Skin of body (tissue), 2 donors: ENCODE results near the gene MCL1. TPM values are rescaled to one million over a fixed set of nuclear protein-coding genes. Genes with fewer than 3 reads are reported as not detected.
"Not testable (repeated sequence)": the region's sequence is repeated elsewhere in the genome, so short reads cannot be mapped to it uniquely, and the experiment has no call there.

Source experiments
- DNase-seq: peaks from one replicate; lab custom pipeline; 2025; lab: John Stamatoyannopoulos, UW
- total RNA-seq: library from RNA; depleted of rRNA; stranded (reverse); fragments of >200 nt; gene quantifications from one replicate; pipeline ENCODE4 v1.2.3, GENCODE V29; 2014

Gene MCL1
- total RNA-seq, 1 donor from 2014 or later: 172 TPM

DNA sequence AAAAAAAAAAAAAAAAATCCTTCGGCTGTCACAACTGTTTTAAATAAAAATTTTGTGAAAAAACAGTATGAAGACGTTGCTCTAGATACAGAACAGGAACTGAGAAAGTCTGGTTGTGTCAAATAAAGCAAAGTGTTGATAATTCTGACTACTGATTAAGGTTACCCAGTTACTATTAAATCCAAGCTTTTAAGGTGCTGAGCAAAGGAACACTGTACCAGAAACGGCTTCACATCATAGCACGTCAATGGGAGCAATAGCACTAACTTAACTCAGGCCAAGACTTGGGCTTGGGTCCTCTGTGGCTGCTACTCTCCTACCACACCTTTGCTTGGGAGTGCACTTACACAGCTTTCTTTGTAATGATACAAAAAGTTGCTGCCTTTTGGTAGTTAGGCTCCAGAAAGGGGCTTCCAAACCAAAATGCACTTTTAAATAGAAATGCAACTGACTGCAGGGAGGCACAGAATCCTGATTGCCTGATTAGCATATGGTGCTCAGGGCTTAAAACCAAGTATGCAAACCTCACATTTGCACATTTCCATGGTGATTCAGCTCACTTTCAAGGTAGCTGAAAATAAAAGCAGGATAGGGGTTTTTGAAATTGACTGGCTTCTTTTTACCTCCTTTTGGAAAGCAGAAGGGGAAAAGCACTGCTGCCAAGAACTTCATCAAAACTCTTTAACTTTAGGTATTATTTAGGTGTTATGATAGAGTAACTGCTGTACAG, 6.3 kb downstream of the MCL1 start:
- DNase-seq: no peak

DNA sequence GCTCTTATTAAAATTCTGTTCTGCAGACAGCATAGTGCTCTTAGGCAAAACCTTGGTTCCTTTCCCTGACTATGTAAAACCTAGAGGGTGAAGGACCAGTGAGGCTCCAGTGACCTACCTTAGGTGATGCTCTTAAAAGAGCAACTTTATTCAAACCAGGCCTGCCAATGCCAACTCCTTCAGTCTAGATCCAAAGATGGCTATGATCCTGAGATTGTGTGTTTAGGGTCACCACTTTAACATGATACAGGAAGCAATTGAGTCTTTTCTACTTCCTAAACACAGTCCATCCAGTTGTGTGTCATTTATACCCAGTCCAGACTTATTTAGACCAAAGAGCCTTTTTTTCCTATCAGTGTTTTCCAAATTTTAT, 10.8 kb downstream of the MCL1 start:
- DNase-seq: no peak

DNA sequence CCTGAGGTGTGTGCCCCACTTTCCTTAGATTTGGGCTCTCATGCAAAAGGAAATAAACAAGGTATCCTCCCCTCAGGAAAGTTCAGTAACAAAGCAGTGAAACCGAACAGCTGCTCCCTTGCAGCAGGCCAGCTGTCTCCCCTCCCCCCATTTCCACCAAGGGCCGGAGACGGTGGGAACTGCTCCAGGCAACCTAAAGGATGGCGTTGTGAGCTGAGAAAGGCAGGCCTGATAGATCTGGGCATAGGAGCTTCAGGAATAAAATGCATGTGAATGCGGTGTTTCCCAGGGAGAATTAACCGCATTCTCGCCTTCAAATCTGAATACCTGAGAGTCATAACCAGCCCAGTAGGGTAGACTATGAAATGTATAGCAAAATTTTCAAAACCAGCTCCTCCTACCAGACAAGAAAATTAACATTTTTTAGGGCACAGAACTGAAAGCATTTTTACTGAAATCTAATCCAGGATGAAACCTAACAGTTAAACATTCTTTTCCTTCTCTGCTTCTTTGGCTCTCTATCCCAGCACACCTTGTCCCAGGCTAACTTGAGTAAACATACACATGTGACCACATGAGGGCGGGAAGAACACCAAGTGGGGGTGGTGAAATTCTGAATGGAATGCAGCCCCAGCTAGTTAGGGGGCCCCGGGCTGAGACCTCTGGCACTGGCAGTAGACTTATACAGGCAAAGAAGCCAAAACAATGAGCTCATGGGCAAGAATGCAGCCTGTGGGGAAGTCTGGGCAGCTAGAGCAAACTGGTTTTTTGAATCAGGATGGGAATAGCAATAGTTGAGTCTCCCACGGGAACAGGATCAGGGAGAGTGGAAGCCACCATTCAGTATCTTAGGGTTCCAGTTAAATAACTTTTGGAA, 11.5 kb downstream of the MCL1 start:
- DNase-seq: peak; percentile 74

DNA sequence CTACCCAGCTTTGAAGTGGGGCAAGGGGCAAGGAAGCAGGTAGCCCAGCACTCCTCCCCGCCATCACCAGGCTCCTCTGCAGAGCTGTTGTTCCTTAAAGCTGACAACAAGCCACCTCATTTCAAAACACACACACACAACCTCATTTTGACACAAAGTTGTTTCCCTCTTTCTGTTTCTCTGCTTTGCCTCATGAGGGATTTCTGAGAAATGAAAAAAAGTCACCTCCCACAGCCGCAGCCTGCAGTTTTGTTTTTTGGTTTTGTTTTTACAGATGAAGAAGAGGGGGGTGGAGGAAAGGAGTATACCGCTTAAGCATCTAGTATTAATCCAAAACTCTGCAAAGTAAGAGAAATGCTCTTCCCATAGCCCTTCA, 12.1 kb downstream of the MCL1 start:
- peak; percentile 74 for DNase-seq

DNA sequence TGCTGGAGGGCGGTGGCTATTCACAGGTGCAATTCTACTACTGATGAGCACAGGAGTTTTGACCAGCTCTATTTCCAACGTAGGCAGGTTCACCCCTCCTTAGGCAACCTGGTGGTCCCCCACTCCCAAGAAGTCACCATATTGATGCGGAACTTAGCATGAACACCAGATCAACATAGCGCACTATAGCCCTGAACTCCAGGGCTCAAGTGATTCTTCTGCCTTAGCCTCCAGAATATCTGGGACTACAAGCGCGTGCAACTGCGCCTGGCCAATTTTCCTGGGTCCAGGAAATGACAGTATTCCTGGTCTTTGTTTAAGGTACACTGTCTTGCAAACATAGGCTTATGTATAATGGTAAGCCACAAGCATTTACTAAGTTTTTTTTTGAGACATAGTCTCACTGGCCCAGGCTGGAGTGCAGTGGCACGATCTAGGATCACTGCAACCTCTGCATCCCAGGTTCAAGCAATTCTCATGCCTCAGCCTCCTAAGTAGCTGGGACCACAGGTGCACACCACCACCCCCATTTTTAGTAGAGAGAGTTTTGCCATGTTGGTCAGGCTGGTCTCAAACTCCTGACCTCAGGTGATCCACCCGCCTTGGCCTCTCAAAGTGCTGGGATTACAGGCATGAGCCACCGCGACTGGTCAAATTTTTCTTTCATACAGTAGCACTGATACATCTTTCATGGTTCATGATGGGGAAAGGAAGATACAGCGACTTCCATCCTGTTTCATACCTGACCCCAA, 12.6 kb downstream of the MCL1 start:
- DNase-seq: no peak

DNA sequence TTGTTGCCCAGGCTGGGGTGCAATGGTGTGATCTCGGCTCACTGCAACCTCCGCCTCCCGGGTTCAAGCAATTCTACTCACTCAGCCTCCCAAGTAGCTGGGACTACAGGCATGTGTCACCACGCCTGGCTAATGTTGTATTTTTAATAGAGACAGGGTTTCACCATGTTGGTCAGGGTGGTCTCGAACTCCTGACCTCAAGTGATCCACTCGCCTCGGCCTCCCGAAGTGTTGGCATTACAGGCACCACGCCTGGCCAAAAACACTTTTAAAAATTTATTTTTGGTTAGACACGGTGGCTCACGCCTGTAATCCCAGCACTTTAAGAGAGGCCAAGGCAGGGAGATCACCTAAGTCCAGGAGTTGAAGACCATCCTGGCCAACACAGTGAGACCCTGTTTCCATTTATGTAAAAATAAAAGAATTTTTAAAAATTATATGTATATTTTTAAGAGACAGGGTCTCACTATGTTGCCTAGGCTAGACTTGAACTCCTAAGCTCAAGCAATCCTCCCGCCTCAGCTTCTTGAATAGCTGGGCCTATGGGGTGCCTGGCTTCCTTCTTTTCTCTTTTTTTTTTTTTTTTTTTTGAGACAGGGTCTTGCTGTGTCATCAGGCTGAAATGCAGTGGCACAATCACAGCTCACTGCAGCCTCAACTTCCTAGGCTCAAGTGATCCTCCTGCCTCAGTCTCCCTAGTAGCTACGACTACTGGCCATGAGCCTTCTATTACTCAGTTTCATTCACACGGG, 14.0 kb downstream of the MCL1 start:
- not testable (repeated sequence) for DNase-seq

DNA sequence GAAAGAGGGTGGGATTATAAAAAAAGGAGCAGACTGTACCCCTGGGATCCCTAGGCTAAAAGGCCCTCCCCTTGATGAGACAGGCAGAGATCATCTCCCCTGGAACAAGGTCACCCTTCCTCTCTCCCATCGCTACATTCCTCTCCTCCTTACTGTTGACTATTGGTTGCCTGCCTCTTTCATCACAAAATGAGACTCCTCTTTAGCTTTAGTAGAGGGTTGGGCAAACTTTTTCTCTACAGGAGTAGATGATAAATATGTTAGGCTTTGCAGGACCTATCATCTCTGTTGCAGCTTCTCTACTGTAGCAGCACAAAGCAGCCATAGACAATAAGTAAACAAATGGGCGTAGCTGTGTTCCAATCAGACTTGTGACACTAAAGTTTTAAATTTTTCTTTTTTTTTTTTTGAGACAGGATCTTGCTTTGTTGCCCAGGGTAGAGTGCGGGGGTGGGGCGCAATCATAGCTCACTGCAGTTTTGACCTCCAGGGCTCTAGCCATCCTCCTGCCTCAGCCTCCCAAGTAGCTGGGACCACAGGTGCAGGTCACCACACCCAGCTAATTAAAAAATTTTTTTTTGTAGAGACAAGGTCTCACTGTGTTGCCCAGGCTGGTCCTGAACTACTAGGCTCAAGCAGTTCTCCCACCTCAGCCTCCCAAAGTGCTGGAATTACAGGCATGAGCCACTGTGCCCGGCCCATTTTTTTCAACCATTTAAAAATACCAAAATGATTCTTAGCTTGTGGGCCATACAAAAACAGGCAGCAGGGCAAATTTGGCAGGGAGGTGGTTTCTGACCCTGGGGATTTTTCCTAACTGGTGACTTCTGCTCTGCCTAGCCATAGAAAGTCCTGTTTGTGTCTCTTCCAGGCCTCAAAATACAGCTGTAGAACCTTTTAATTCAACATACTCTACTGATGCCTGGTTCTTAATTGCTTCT, 15.1 kb downstream of the MCL1 start:
- no peak for DNase-seq

DNA sequence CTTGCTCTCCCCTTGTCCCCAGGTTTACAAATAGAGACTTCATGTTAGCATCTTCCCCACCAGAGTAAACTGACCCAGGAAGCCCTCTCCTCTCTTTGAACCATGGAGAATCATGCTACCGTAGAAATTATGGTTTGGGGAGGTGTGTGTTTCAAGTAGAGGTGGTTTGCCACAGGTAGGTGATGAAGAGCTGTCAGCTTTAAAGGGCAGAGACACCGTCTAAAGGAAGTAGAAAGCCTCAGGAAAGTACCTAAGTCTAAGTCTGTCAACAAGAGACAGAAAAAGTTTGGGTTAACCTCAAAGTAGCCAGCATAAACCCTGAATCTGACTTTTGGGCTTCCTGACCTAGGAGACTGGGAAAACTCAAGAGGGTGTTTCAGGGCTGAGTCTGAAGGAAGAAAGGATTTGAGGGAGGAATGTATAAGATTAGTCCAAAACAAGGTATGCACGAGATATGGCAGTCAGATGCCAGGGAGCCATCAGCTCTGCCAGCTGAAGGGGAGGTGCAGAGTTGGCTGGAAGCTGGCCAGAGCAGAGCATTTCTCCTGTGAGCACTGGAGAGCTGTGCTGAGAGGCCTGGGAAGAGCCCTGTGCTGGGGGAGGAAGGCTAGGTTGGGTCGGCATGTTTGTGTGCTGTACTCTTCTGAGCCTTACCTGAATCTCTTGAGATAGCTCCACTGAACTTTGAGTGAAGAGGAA, 15.9 kb downstream of the MCL1 start:
- DNase-seq: no peak

DNA sequence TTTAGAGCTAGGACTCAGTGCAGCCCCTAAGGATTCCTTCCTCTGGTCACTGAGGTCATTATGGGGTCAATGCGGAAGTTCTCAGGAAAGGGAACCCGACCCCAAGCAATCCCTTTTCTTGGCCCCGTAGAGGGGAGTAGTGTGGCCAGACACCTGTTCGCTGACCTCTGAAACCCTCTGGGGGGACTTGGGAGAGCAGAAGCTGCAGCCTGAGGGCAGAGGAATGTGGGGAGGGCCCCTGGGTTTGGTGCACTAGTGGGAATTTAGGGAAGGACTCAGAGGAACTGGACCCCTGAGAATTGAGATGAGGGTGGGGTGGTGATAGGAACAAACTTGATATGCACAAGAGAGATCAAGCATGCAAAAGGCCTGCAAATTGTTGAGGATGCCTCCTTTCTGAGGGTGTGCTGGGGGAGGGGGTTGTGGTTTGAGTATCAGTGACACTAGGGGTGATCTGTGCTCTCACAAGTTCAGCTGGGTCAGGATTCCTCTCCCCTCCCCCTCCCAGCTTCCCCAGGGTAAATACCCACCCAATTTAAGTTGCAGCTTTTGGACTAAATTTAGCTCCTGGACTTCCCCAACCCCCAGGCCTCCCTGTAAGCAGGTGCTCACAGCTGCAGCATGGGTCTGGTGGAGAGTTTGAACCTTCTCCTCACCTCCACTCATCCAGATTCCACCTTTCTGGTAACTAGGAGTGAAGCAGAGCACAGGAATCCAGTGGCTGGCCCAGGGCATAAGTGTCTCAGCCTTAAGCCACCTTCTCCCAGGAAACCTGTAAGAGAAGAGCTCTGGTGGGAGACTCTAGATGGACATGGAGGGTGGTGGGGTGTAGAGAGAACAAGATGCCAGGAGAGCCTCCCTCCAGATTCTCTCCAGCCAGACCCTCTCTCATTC, 16.7 kb downstream of the MCL1 start:
- DNase-seq: no peak

DNA sequence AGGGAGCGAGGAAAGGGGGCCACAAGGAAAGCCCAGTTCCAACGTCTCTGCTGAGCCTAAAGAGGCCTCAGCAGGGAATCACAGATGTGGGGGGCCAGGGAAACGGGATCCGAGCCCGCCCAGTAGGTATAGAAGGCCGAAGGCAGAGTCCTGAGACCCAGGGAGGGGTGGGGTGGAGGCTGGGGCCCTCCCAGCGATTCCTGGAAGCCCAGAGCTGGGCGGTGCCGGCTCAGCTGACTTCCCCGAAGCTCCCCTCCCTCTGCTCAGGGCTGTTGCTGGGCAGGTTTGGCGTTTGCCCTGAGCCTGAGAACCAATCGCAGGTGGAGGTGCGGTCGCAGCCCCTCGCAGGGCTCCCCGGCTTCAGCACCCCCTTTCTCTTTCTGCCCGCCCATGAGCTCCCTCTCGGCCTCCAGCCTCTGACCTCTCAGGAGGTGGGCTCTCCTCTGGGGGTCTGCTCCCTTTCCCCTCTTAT, 17.4 kb downstream of the MCL1 start:
- peak; percentile 91 for DNase-seq

DNA sequence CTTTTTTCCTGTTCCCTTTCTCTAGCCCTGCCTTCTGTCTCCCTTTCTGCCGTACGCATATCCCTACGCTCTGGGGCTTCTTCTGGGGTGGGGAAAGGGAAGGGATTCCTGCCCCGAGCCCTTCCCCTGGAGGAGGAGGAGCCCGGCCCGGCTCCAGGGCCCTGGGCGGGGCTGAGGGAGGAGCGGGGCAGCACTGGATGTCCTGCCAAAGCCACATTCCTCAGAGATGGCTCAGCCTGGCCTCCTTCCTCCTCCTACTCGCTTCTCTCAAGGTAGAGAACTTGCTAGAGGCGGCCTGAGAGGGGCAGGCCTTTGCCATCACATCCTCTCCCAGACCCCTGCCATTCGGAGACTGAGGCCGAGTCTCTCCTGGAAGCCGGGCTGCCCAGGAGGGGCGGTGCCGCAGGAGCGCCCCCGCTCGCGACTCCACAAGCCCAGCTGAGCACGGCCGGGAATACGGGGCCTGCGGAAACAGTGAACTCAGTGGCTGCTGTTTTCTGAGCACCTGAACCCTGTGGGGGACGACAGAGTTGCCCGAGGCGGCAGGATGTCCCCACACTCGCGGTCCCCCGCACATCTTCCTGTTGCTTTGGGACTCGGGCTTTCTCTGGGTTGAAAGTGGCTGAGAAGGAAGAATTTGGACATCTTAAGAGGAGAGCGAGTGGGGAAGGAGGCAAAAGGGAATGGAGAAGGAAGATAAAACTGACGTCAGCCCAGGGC, 18.0 kb downstream of the MCL1 start:
- peak; percentile 97 for DNase-seq

DNA sequence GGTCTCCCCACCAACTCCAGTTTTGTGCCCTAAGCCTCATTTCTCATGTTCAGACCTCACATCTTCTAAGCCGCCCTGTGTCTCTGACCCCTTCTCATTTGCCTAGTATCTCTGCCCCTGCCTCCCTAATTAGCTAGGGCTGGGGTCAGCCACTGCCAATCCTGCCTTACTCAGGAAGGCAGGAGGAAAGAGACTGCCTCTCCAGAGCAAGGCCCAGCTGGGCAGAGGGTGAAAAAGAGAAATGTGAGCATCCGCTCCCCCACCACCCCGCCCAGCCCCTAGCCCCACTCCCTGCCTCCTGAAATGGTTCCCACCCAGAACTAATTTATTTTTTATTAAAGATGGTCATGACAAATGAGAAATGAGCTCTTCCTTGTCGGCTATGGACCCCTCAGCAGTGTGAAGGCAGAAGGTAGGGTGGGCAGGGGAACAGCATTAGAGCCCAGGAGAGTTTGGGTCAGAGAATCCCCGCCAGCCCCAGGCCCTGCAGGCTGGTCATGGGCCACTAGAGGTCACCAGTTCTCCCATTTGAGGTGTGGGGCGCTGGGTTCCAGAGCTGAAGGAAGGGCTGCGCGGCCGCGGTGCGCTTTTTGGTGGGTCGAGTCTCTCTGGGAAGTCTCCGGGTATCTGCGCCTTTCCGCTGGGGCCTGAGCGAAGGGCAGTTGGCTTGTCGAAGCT, 18.7 kb downstream of the MCL1 start:
- DNase-seq: no peak

DNA sequence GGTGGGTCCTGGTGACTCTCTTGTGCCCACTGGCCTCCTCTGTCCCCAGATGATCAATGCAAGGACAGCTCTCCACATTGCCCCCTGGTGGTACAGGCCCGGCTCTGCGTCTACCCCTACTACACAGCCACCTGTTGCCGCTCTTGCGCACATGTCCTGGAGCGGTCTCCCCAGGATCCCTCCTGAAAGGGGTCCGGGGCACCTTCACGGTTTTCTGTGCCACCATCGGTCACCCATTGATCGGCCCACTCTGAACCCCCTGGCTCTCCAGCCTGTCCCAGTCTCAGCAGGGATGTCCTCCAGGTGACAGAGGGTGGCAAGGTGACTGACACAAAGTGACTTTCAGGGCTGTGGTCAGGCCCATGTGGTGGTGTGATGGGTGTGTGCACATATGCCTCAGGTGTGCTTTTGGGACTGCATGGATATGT, 19.4 kb downstream of the MCL1 start:
- DNase-seq: peak; percentile 26

DNA sequence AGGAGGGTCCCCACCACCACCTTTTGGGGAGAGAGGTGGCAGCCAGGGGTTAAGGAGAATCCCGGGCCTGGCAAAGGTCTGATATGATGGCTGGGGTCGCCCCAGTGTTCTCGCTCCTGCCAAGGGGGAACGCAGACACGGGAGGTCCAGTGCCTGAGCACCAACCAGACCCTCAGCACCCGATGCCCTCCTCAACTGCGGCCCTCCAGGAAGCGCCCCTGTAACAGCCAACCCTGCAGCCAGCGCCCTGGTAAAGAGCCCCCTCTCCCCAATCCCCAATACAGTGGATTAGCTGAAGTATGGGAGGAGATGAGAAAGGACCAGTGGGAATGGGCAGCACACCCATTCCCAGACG, 19.8 kb downstream of the MCL1 start:
- no peak for DNase-seq

DNA sequence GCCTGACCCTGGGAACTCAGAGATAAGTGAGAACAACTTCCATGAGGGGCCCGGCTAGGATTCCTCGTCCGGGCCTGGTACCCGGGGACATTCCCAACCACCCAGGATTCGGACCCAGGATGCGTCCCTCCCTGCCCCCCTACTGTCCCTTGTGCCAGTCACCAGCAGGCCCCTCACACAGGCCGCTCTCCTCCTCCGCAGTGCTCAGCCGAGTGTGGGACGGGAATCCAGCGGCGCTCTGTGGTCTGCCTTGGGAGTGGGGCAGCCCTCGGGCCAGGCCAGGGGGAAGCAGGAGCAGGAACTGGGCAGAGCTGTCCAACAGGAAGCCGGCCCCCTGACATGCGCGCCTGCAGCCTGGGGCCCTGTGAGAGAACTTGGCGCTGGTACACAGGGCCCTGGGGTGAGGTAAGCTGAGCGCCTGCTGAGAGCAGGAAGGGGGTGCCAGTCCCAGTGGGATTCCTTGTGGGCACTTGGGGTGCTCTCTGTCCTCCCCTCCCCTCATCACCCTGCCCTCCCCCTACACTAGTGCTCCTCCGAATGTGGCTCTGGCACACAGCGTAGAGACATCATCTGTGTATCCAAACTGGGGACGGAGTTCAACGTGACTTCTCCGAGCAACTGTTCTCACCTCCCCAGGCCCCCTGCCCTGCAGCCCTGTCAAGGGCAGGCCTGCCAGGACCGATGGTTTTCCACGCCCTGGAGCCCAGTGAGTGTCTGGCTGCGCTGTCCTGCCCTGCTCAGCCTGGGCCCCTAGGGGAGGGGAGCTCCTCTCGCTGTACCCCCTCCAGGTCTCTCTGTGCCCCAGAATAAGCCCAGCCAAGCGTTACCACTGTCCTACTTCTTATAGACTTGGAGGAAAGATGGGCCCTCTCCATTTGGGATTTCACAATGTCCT, 20.4 kb downstream of the MCL1 start:
- no peak for DNase-seq

DNA sequence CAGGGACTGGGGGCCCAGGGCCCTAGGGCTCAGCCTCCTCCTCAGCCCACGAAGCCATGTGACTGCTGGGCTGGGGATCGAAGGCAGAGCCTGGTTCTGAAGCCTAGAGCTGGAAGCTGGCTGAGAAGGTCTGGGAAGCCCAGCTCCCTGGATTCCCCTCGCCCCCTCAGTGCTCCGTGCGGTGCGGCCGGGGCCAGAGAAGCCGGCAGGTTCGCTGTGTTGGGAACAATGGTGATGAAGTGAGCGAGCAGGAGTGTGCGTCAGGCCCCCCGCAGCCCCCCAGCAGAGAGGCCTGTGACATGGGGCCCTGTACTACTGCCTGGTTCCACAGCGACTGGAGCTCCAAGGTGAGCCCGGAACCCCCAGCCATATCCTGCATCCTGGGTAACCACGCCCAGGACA, 21.1 kb downstream of the MCL1 start:
- no peak for DNase-seq
